IMR-90 (cell line): ENCODE measurements around the gene NEK11. TPM values are rescaled to one million over a fixed set of nuclear protein-coding genes. Genes with fewer than 3 reads are reported as not detected.

Source experiments
- ATAC-seq: fragments of 200-7000 bp; cut with Tn5 transposase; 2 replicates; pipeline ENCODE4 v1.9.1; 2020; ENCODE audit warnings: low read depth, mild to moderate bottlenecking, moderate library complexity
- BruUV-seq: library from RNA; stranded (reverse); fragments of 400-500 nt; replicated peaks from 2 replicates; lab custom pipeline; 2021; lab: Mats Ljungman, UMichigan
- CTCF ChIA-PET: fragments of 300-600 bp; formaldehyde crosslinking; extraction: SDS; loops from one replicate; lab custom pipeline; 2021; ENCODE audit warnings: antibody characterized with exemption; lab: Yijun Ruan, JAX
- POLR2A ChIA-PET: fragments of 300-600 bp; sonication (Branson Sonifier 250); formaldehyde crosslinking; loops from one replicate; lab custom pipeline; 2022; ENCODE audit warnings: antibody characterized with exemption; ENCODE audit not compliant: unreplicated experiment; lab: Charles Lee
- DNase-seq: peaks from one replicate; pipeline ENCODE4 v3.0.0; 2013
- H2AFZ ChIP-seq: replicated peaks from 2 replicates; pipeline ENCODE3; 2013; ENCODE audit warnings: low read length, mild to moderate bottlenecking; ENCODE audit not compliant: poor library complexity
- H2AK5ac ChIP-seq: 2 replicates; pipeline ENCODE4 v1.6.1; 2013; ENCODE audit warnings: low read depth, low read length, inconsistent platforms
- H2AK9ac ChIP-seq: replicated peaks from 2 replicates; pipeline ENCODE3; 2013; ENCODE audit warnings: mild to moderate bottlenecking, low read depth, low read length, moderate library complexity; ENCODE audit not compliant: poor library complexity
- H2BK120ac ChIP-seq: 2 replicates; pipeline ENCODE4 v1.6.1; 2013; ENCODE audit warnings: low read depth, low read length, inconsistent platforms
- H2BK15ac ChIP-seq: 3 replicates; pipeline ENCODE4 v1.6.1; 2013; ENCODE audit warnings: low read depth, low read length, inconsistent platforms
- H2BK20ac ChIP-seq: 2 replicates; pipeline ENCODE4 v1.6.1; 2013; ENCODE audit warnings: low read depth, mild to moderate bottlenecking, inconsistent platforms, low read length, moderate library complexity
- H2BK5ac ChIP-seq: 2 replicates; pipeline ENCODE4 v1.6.1; 2013; ENCODE audit warnings: mild to moderate bottlenecking, low read depth, low read length, inconsistent platforms; ENCODE audit not compliant: poor library complexity, severe bottlenecking
- H3K14ac ChIP-seq: replicated peaks from 2 replicates; pipeline ENCODE4 v1.6.1; 2013; ENCODE audit warnings: low read depth, low read length, inconsistent platforms
- H3K18ac ChIP-seq: 2 replicates; pipeline ENCODE4 v1.6.1; 2013; ENCODE audit warnings: low read depth, low read length, control low read depth
- H3K23ac ChIP-seq: 2 replicates; pipeline ENCODE4 v1.6.1; 2013; ENCODE audit warnings: low read depth, low read length, inconsistent platforms
- H3K27ac ChIP-seq: 2 replicates; pipeline ENCODE4 v1.5.1; 2013; ENCODE audit warnings: mild to moderate bottlenecking, control low read depth, low read length; ENCODE audit not compliant: insufficient read depth
- H3K27me3 ChIP-seq: 2 replicates; pipeline ENCODE4 v1.6.1; 2013; ENCODE audit warnings: low read length; ENCODE audit not compliant: control insufficient read depth, insufficient read depth
- H3K36me3 ChIP-seq: 2 replicates; pipeline ENCODE4 v1.6.1; 2013; ENCODE audit warnings: low read length, mixed read lengths; ENCODE audit not compliant: control insufficient read depth, insufficient read depth
- H3K4ac ChIP-seq: 2 replicates; pipeline ENCODE4 v1.6.1; 2013; ENCODE audit warnings: low read depth, low read length, inconsistent platforms
- H3K4me1 ChIP-seq: 2 replicates; pipeline ENCODE4 v1.6.1; 2013; ENCODE audit warnings: low read length, mixed read lengths; ENCODE audit not compliant: control insufficient read depth, insufficient read depth
- H3K4me2 ChIP-seq: 2 replicates; pipeline ENCODE4 v1.6.1; 2013; ENCODE audit warnings: low read depth, mild to moderate bottlenecking, control low read depth, low read length, moderate library complexity
- H3K4me3 ChIP-seq: 2 replicates; pipeline ENCODE4 v1.5.1; 2013; ENCODE audit warnings: low read depth, mild to moderate bottlenecking, control low read depth, low read length, moderate library complexity; ENCODE audit not compliant: insufficient read depth
- H3K56ac ChIP-seq: 2 replicates; pipeline ENCODE4 v1.6.1; 2013; ENCODE audit warnings: low read length, inconsistent platforms; ENCODE audit not compliant: insufficient read depth; ENCODE audit errors: extremely low read depth
- H3K79me1 ChIP-seq, 2 experiments: 2 replicates each; pipeline ENCODE4 v1.6.1; 2013; ENCODE audit warnings: low read length in 2 of 2, inconsistent platforms in 1 of 2, low read depth in 1 of 2
- H3K9ac ChIP-seq: 2 replicates; pipeline ENCODE4 v1.6.1; 2013; ENCODE audit warnings: low read depth, low read length, control low read depth
- H3K9me1 ChIP-seq: 2 replicates; pipeline ENCODE4 v1.6.1; 2013; ENCODE audit warnings: low read length, inconsistent platforms; ENCODE audit not compliant: insufficient read depth
- H3K9me3 ChIP-seq: 2 replicates; pipeline ENCODE4 v1.6.1; 2013; ENCODE audit warnings: low read length; ENCODE audit not compliant: control insufficient read depth, insufficient read depth
- H4K20me1 ChIP-seq: 2 replicates; pipeline ENCODE4 v1.6.1; 2013; ENCODE audit warnings: low read length, inconsistent platforms; ENCODE audit not compliant: insufficient read depth
- H4K5ac ChIP-seq: 2 replicates; pipeline ENCODE4 v1.6.1; 2013; ENCODE audit warnings: mild to moderate bottlenecking, low read depth, low read length, control low read depth
- H4K8ac ChIP-seq, 2 experiments: 2 replicates each; pipeline ENCODE4 v1.6.1; 2013; ENCODE audit warnings: low read depth in 2 of 2, low read length in 2 of 2, control low read depth in 1 of 2, inconsistent platforms in 1 of 2
- H4K91ac ChIP-seq: 2 replicates; pipeline ENCODE4 v1.6.1; 2013; ENCODE audit warnings: low read depth, low read length, inconsistent platforms; ENCODE audit not compliant: insufficient read depth
- CEBPB ChIP-seq: IDR thresholded peaks from 2 replicates; pipeline ENCODE4 v1.6.1; 2012; ENCODE audit warnings: low read depth, low read length, improper control_type of control experiment
- CTCF ChIP-seq: conservative IDR thresholded peaks from 2 replicates; pipeline ENCODE4 v1.5.1; 2012; ENCODE audit warnings: mild to moderate bottlenecking, low read depth, low read length, improper control_type of control experiment
- MXI1 ChIP-seq: IDR thresholded peaks from 2 replicates; pipeline ENCODE4 v1.6.1; 2012; ENCODE audit warnings: low read depth, mild to moderate bottlenecking, low read length, moderate library complexity, borderline replicate concordance
- RAD21 ChIP-seq: IDR thresholded peaks from 2 replicates; pipeline ENCODE4 v1.6.1; 2012; ENCODE audit warnings: low read length, improper control_type of control experiment
- WGBS, 2 experiments: methylation state at CpG; one replicate each; pipeline versions ENCODE4 v1.1.5 to v1.1.7; 2013; ENCODE audit warnings: missing lambda C conversion rate in 2 of 2; ENCODE audit not compliant: insufficient read length in 1 of 2; ENCODE audit errors: extremely low coverage in 2 of 2; 5-methylcytosine and 5-hydroxymethylcytosine counted together
- dilution Hi-C: fragments of 300-500 bp; cut with HindIII; formaldehyde crosslinking; loops from one replicate; pipeline ENCODE4 v1.14.3; 2018; ENCODE audit warnings: low sequenced_read_pairs; ENCODE audit not compliant: unreplicated experiment
- in situ Hi-C: fragments of 300-500 bp; cut with MboI; formaldehyde crosslinking; loops from 3 replicates; pipeline ENCODE4 v1.14.3; 2019; ENCODE audit warnings: low sequenced_read_pairs, inconsistent platforms, mixed read lengths
- intact Hi-C: fragments of 100-400 bp; cut with micrococcal nuclease; formaldehyde crosslinking; loops from 2 replicates; pipeline ENCODE4 v1.10.0; 2022
- polyA plus RNA-seq, 3 experiments: library from polyadenylated mRNA; depleted of rRNA; stranded (reverse); fragments of >200 nt; gene quantifications; 2 replicates each; pipeline ENCODE4 v1.2.3, GENCODE V29; 2012; ENCODE audit warnings: low replicate concordance in 1 of 3
- total RNA-seq: library from RNA; depleted of rRNA; stranded (reverse); fragments of >200 nt; gene quantifications from 2 replicates; pipeline ENCODE4 v1.2.3, GENCODE V29; 2012

The NEK11 gene
- total and polyA plus RNA-seq, 2 of the 4 experiments (the other 2 are of a cell fraction) = 1.1 to 1.6 TPM

GRCh38 chr3:130992344-130992743 lies 34.3 kb upstream of the NEK11 start:
- no peaks in the 10 kb centered on the region for H3K4me1 ChIP-seq
- dilution Hi-C loops = no loop called here
- no peak overlapping the region for H3K4me3 ChIP-seq
- no peak overlapping the region for H4K5ac ChIP-seq
- POLR2A ChIA-PET = no interaction called here
- no peak overlapping the region for H2AK5ac ChIP-seq
- CTCF ChIA-PET = no interaction called here
- peaks cover 9% of the 10 kb centered on the region for H3K36me3 ChIP-seq
- intact Hi-C loops = no loop called here
- H2BK120ac ChIP-seq = no peak overlapping the region
- no peaks in the 10 kb centered on the region for H3K27me3 ChIP-seq
- ATAC-seq (no peak), DNase-seq (no peak)
- TF ChIP-seq CTCF (no peak), CEBPB (no peak), MXI1 (no peak), RAD21 (no peak)
- no peaks in the 10 kb centered on the region for H4K20me1 ChIP-seq
- no peaks in the 10 kb centered on the region for H3K9me3 ChIP-seq
- H3K9me1 ChIP-seq = peaks cover 5% of the 10 kb centered on the region; the same call in 1 of the 2 replicates
- in situ Hi-C loops = loop anchor here (25.0 kb wide), 1 partner anchor 255 kb away; the partner anchor contains the start of gene PIK3R4
- H2AFZ ChIP-seq = no peak overlapping the region
- WGBS, 2 experiments = no CpG with 5 or more reads among the region's 3 CpGs
- no peak overlapping the region for H2BK5ac ChIP-seq
- H2AK9ac ChIP-seq = no peak overlapping the region
- no peak overlapping the region for H3K14ac ChIP-seq
- no peak overlapping the region for H4K91ac ChIP-seq
- no peak overlapping the region for H3K27ac ChIP-seq
- H4K8ac ChIP-seq = no peak overlapping the region
- no peak overlapping the region for H3K56ac ChIP-seq
- no peak overlapping the region for H3K18ac ChIP-seq
- no peak overlapping the region for H3K9ac ChIP-seq
- no TSS peak for BruUV-seq
- H3K4ac ChIP-seq = no peak overlapping the region
- H3K4me2 ChIP-seq = no peak overlapping the region
- H3K23ac ChIP-seq = no peak overlapping the region
- H2BK15ac ChIP-seq = no peak overlapping the region
- peaks cover 9 to 14% of the 10 kb centered on the region in 2 experiments for H3K79me1 ChIP-seq
- no peak overlapping the region for H2BK20ac ChIP-seq
